Measurements from ENCODE around the gene TMEM235.

Gene TMEM235

DNA sequence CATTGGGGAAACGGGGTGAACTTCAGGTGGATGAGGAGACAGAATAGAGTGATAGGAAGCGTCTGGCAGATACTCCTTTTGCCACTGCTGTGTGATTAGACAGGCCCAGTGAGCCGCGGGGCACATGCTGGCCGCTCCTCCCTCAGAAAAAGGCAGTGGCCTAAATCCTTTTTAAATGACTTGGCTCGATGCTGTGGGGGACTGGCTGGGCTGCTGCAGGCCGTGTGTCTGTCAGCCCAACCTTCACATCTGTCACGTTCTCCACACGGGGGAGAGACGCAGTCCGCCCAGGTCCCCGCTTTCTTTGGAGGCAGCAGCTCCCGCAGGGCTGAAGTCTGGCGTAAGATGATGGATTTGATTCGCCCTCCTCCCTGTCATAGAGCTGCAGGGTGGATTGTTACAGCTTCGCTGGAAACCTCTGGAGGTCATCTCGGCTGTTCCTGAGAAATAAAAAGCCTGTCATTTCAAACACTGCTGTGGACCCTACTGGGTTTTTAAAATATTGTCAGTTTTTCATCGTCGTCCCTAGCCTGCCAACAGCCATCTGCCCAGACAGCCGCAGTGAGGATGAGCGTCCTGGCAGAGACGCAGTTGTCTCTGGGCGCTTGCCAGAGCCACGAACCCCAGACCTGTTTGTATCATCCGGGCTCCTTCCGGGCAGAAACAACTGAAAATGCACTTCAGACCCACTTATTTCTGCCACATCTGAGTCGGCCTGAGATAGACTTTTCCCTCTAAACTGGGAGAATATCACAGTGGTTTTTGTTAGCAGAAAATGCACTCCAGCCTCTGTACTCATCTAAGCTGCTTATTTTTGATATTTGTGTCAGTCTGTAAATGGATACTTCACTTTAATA, 7.0 kb upstream of the TMEM235 start:
- H3K4me3 ChIP-seq (ENCODE audit: low read depth in 1 of 2, low read length in 2 of 2), result no peak overlapping the region
- no peaks in the 10 kb centered on the region for H3K27me3 ChIP-seq (ENCODE audit: insufficient read depth, low read length, poor library complexity)
- H3K9ac ChIP-seq (ENCODE audit: low read depth, low read length), result no peak overlapping the region
- no peak overlapping the region for H2AFZ ChIP-seq (ENCODE audit: low read depth, low read length)
- H3K4me2 ChIP-seq (ENCODE audit: insufficient read depth, low read length), result no peak overlapping the region
- no peaks in the 10 kb centered on the region for H3K9me3 ChIP-seq (ENCODE audit: insufficient read depth, low read length, severe bottlenecking)
- no peaks in the 10 kb centered on the region for H3K4me1 ChIP-seq (ENCODE audit: insufficient read depth, low read length)
- H4K20me1 ChIP-seq (ENCODE audit: insufficient read depth, low read length), result peaks cover 6% of the 10 kb centered on the region; the same call in 1 of the 2 replicates
- no peak for DNase-seq
- H3K27ac ChIP-seq (ENCODE audit: low read length), result no peak overlapping the region
- H3K79me2 ChIP-seq (ENCODE audit: insufficient read depth, low read length), result peaks cover 13% of the 10 kb centered on the region
- ATAC-seq (ENCODE audit: insufficient read depth, low read depth), result no peak
- H3K36me3 ChIP-seq (ENCODE audit: insufficient read depth, low read length), result peaks cover 52% of the 10 kb centered on the region
- TF ChIP-seq, protein P1, sequence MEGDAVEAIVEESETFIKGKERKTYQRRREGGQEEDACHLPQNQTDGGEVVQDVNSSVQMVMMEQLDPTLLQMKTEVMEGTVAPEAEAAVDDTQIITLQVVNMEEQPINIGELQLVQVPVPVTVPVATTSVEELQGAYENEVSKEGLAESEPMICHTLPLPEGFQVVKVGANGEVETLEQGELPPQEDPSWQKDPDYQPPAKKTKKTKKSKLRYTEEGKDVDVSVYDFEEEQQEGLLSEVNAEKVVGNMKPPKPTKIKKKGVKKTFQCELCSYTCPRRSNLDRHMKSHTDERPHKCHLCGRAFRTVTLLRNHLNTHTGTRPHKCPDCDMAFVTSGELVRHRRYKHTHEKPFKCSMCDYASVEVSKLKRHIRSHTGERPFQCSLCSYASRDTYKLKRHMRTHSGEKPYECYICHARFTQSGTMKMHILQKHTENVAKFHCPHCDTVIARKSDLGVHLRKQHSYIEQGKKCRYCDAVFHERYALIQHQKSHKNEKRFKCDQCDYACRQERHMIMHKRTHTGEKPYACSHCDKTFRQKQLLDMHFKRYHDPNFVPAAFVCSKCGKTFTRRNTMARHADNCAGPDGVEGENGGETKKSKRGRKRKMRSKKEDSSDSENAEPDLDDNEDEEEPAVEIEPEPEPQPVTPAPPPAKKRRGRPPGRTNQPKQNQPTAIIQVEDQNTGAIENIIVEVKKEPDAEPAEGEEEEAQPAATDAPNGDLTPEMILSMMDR (IDR thresholded peaks at IDR 0.05; ENCODE audit: borderline replicate concordance, extremely low read depth, low read length, poor library complexity, severe bottlenecking), result no peak
- TF ChIP-seq EZH2 (IDR thresholded peaks at IDR 0.05; ENCODE audit: borderline replicate concordance, low read depth, low read length, severe bottlenecking), result no peak

DNA sequence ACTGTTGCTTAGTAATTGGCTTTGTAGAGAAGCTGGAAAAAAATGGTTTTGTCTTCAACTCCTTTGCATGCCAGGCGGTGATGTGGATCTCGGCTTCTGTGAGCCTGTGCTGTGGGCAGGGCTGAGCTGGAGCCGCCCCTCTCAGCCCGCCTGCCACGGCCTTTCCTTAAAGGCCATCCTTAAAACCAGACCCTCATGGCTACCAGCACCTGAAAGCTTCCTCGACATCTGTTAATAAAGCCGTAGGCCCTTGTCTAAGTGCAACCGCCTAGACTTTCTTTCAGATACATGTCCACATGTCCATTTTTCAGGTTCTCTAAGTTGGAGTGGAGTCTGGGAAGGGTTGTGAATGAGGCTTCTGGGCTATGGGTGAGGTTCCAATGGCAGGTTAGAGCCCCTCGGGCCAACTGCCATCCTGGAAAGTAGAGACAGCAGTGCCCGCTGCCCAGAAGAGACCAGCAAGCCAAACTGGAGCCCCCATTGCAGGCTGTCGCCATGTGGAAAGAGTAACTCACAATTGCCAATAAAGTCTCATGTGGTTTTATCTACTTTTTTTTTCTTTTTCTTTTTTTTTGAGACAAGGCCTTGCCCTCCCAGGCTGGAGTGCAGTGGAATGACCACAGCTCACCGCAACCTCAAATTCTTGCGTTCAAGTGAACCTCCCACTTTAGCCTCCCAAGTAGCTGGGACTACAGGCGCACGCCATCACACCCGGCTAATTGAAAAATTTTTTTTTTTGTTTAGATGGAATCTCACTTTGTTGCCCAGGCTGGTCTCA, 6.2 kb upstream of the TMEM235 start:
- H3K27ac ChIP-seq (ENCODE audit: low read length), result no peak overlapping the region
- peaks cover 3% of the 10 kb centered on the region; the same call in 1 of the 2 replicates for H4K20me1 ChIP-seq (ENCODE audit: insufficient read depth, low read length)
- no peak overlapping the region for H3K9ac ChIP-seq (ENCODE audit: low read depth, low read length)
- ATAC-seq (ENCODE audit: insufficient read depth, low read depth) (peak; percentile 30; the same call in 2 of the 3 replicates), DNase-seq (no peak)
- H3K79me2 ChIP-seq (ENCODE audit: insufficient read depth, low read length), result peaks cover 8% of the 10 kb centered on the region; the same call in 1 of the 2 replicates
- TF ChIP-seq, protein P1 (IDR thresholded peaks at IDR 0.05; ENCODE audit: borderline replicate concordance, extremely low read depth, low read length, poor library complexity, severe bottlenecking), result no peak
- TF ChIP-seq EZH2 (IDR thresholded peaks at IDR 0.05; ENCODE audit: borderline replicate concordance, low read depth, low read length, severe bottlenecking), result no peak
- no peak overlapping the region for H2AFZ ChIP-seq (ENCODE audit: low read depth, low read length)
- no peak overlapping the region for H3K4me2 ChIP-seq (ENCODE audit: insufficient read depth, low read length)
- no peaks in the 10 kb centered on the region for H3K4me1 ChIP-seq (ENCODE audit: insufficient read depth, low read length)
- no peaks in the 10 kb centered on the region for H3K27me3 ChIP-seq (ENCODE audit: insufficient read depth, low read length, poor library complexity)
- H3K9me3 ChIP-seq (ENCODE audit: insufficient read depth, low read length, severe bottlenecking), result no peaks in the 10 kb centered on the region
- no peak overlapping the region for H3K4me3 ChIP-seq (ENCODE audit: low read depth in 1 of 2, low read length in 2 of 2)
- peaks cover 46% of the 10 kb centered on the region for H3K36me3 ChIP-seq (ENCODE audit: insufficient read depth, low read length)

DNA sequence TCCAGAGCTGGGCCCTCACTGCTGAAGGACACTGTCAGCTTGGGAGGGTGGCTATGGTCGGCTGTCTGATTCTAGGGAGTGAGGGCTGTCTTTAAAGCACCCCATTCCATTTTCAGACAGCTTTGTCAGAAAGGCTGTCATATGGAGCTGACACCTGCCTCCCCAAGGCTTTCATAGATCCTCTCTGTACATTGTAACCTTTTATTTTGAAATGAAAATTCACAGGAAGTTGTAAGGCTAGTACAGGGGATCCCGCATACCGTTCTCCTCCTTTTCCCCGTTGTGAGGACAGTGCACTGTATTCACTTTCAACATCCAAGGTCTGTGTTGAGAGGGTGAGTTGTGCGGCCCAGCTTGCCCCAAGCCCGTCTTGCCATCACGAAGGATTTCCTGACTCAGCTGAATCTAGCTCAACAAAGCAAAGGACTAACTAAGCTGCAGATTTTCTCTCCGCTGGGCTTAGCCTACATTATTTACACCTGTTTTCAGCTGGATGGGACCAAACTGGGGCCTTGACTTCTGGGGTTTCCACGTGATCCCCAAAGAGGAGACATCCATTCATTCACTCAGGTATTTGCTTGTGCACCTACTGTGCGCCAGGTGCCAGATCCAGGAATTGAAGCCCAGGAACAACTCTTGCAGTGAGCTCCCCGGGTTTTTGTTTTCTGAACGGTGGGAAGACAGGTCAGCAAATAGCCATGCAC, 5.2 kb upstream of the TMEM235 start:
- no peaks in the 10 kb centered on the region for H3K9me3 ChIP-seq (ENCODE audit: insufficient read depth, low read length, severe bottlenecking)
- no peaks in the 10 kb centered on the region for H3K4me1 ChIP-seq (ENCODE audit: insufficient read depth, low read length)
- no peaks in the 10 kb centered on the region for H3K27me3 ChIP-seq (ENCODE audit: insufficient read depth, low read length, poor library complexity)
- no peak overlapping the region for H3K9ac ChIP-seq (ENCODE audit: low read depth, low read length)
- no peak overlapping the region for H3K27ac ChIP-seq (ENCODE audit: low read length)
- H3K4me2 ChIP-seq (ENCODE audit: insufficient read depth, low read length), result no peak overlapping the region
- H3K79me2 ChIP-seq (ENCODE audit: insufficient read depth, low read length), result peaks cover 3% of the 10 kb centered on the region; the same call in 1 of the 2 replicates
- no peak for TF ChIP-seq EZH2 (IDR thresholded peaks at IDR 0.05; ENCODE audit: borderline replicate concordance, low read depth, low read length, severe bottlenecking)
- TF ChIP-seq, protein P1 (IDR thresholded peaks at IDR 0.05; ENCODE audit: borderline replicate concordance, extremely low read depth, low read length, poor library complexity, severe bottlenecking), result no peak
- no peak overlapping the region for H2AFZ ChIP-seq (ENCODE audit: low read depth, low read length)
- H4K20me1 ChIP-seq (ENCODE audit: insufficient read depth, low read length), result peaks cover 3% of the 10 kb centered on the region; the same call in 1 of the 2 replicates
- peaks cover 37% of the 10 kb centered on the region for H3K36me3 ChIP-seq (ENCODE audit: insufficient read depth, low read length)
- ATAC-seq (ENCODE audit: insufficient read depth, low read depth) (peak; percentile 39), DNase-seq (no peak)
- H3K4me3 ChIP-seq (ENCODE audit: low read depth in 1 of 2, low read length in 2 of 2), result no peak overlapping the region
